ENCODE results near the gene SLC2A8. TPM values are rescaled to one million over a fixed set of nuclear protein-coding genes. Genes with fewer than 3 reads are reported as not detected.

Gene SLC2A8
- total RNA-seq, 1 donor = 14.5 TPM

DNA sequence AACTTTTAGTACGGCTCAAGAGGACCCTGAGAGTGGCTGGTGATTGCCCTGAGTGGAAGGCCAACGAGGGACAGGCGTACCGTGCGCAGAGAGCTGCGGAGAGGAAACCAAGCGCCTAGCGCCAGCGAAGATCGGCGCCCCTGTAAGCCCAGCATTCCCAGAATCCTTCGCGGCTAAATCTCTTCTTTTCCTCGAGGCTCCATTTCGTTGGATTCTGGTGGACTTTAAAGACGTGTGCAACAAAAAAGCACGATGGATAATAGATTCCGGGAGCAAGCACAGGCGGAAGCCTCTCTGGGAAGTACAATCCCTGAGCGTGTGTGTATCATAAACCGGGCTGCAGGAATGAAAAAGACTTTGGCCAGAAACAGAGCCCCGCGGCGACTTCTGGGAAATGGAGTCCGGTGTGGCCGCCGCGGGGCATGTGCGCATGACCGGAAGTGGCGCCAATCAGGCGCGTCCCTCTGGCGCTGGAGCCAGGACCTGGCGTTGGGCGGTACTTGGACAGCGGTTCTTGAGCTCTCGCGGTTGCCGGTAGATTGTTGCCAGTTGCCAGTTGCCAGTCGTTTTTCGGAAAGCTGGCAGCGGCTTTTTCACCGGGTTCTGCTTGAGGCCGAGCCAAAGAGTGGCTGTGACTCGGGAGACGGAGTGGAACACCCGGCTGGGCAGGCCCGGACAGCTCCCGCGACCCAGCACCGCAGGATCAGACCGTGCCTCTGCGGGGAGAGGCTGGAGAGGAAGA is 27.1 kb downstream of the SLC2A8 start, which contains the start of gene ZNF79:
Gene ZNF79 (plus strand): TSS at position 449 of the 742 bp plus-strand sequence. CDS start 406 bp downstream, outside the sequence.
- peak; percentile 76 to 94 (median 92) for DNase-seq (ENCODE audit: low read depth in 2 of 3, low spot score in 2 of 3)

DNA sequence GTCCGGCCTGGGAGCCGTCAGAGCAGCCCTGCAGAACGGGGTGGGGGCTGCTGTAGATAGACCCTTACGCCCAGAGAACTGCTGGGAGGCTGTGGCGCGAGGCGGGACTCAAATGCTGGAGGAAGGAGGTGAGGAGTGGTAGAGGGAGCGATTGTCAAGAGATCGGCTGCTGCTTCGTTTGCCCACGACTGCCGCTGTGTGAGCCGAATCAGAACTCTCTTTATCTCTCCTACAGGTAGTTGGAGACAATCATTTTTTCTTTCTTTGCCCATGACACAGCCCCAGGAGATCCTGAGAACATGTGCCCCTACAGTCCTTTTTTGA is 27.7 kb downstream of the SLC2A8 start:
- peak in 2 of 3 donors; percentile 28 to 38 for DNase-seq (ENCODE audit: low read depth in 2 of 3, low spot score in 2 of 3)

DNA sequence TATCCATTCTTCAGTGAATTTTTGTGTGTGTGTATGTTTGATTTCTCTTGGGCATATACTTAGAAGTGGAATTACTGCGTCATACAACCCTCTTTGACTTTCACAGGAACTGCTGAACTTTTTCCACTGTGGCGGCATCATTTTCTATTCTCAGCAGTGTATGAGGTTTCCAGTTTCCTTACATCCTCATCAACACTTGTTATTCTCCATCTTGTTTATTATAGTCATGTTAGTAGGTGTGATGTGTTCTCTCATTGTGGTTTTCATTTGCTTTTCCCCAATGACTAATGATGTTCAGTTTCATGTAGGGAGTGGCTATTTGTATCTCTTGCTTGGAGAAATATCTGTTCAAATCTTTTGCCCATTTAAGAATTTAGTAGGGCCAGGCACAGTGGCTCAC is 29.8 kb downstream of the SLC2A8 start:
- no peak for DNase-seq (ENCODE audit: low read depth in 2 of 3, low spot score in 2 of 3)

DNA sequence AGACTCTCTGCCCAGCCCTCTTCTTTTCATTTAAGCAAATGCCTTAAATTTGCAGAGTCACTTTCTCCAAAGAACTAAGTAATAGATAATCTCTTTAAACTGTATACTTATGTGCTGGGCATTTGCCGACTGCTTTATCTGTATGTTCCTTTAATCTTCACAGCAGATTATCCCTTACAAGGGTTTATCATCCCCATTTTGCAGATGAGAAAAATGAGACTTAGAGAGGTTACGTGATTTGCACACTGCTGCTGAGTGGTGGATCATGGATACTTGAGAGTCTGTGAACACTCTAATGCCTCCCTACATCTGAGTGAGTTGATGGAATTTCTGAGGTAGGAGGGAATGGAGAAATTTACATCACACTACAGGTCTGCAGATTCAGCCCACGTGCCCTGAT is 31.4 kb downstream of the SLC2A8 start:
- no peak for DNase-seq (ENCODE audit: low read depth in 2 of 3, low spot score in 2 of 3)

DNA sequence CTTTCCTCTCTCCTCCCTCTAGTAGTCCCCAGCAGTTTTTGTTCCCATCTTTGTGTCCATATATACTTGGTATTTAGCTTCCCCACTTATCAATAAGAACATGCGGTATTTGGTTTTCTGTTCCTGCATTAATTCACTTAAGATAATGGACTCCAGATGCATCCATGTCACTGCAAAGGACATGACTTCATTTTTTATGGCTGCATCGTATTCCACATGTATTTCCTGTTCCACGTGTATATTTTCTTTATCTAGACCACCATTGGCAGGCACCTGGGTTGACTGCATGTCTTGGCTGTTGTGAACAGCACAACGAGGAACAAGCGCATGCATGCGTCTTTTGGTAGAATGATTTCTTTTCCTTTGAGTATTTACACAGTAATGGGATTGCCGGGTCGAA is 33.4 kb downstream of the SLC2A8 start:
- no peak for DNase-seq (ENCODE audit: low read depth in 2 of 3, low spot score in 2 of 3)

DNA sequence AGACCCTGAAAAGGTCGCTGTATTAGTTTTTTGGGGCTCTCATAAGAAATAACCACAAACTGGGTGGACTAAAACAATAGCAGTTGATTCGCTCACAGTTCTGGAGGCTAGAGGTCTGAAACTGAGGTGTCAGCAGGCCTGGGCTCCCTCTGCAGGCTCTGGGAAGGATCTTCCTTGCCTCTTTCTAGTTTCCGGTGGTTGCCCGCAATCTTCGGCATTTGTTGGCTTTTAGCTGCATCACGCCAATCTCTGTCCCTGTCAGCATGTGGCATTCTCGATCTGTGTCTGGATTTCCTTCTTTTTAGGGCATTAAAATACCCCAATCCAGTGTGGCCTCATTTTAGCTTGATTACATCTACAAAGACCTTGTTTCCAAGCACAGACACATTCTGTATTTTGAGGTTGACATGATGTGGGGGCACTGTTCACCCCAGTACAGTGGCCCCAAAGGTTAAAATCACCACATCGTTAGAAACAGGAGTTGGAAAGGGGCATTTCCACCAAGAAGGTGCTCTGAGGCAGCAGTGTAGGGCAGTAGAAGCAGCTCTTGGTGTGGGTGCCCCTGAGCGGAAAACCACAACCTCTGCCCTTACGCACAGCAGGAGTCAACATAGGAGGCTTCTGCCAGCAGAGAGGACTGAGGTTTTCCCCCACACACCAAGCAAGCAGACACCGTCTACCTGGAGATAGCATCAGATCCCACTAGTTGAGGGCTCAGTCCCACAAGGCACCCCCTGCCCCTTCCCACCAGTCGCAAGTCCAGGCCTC is 40.7 kb downstream of the SLC2A8 start:
- DNase-seq (ENCODE audit: low read depth in 2 of 3, low spot score in 2 of 3) = peak in 1 of 3 donors; percentile 15

DNA sequence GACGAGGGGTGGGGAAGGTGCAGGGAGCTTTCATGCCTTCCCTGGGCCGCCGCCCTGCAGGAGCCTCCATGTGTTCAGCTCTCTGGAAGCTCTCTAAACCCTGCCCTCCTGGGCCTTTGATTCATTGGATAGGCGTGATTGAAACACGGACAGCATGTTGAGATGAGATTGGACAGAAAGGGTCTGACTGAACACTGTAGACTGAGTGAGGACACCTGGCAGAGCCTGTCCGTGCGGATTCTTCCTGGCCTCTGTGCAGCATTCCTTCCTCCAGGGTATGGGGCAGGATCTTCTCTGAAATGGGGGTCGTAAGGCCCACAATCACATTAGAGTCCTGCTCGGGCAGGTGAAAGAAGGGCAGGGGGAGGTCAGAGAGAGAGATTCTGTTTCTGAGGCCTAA is 41.4 kb downstream of the SLC2A8 start:
- no peak for DNase-seq (ENCODE audit: low read depth in 2 of 3, low spot score in 2 of 3)

DNA sequence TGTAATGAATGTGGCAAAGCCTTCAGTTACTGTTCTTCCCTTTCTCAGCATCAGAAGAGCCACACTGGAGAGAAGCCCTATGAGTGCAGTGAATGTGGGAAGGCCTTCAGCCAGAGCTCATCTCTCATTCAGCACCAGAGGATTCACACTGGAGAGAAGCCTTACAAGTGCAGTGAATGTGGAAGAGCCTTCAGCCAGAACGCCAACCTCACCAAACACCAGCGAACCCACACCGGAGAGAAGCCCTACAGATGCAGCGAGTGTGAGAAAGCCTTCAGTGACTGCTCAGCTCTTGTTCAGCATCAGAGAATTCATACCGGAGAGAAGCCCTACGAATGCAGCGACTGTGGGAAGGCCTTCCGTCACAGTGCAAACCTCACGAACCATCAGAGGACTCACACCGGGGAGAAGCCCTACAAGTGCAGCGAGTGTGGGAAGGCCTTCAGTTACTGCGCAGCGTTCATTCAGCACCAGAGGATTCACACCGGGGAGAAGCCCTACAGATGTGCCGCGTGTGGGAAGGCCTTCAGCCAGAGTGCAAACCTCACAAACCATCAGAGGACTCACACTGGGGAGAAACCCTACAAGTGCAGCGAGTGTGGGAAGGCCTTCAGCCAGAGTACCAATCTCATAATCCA is 47.4 kb downstream of the SLC2A8 start:
- no peak for DNase-seq (ENCODE audit: low read depth in 2 of 3, low spot score in 2 of 3)

DNA sequence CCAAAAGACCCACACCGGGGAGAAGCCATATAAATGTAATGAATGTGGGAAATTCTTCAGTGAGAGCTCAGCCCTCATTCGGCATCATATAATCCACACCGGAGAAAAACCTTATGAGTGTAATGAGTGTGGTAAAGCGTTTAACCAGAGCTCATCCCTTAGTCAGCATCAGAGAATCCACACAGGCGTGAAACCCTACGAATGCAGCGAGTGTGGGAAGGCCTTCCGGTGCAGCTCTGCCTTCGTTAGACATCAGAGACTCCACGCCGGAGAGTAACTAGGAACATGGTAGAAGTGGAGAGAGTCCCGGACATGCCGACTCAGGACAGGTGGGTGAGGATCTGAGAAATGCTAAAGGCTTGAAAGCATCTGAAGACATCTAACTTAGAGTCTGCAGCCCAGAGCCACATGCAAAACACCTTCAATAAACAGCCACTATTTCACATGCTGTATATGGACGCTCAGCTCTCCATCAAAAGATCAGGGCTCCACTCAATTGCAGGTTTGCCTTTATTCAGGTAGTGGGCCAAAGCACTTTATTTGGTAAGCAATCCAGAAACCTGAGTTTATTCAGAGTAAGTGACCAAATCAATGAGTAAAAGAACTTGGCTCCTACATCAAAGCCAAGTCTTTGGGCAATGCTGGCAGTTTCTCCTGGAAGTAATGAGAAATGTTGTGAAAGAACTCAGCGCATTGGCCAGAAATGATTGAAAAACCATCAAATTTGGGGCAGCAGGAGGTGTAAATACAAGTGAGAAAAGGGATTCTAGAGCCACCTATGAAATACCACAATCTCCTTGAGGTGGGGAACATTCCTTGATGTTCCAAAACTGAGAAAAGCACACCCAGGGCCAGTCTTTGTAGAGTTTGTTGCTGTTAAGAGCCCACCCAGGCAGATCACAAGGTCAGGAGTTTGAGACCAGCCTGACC is 48.2 kb downstream of the SLC2A8 start:
- DNase-seq (ENCODE audit: low read depth in 2 of 3, low spot score in 2 of 3) = no peak

DNA sequence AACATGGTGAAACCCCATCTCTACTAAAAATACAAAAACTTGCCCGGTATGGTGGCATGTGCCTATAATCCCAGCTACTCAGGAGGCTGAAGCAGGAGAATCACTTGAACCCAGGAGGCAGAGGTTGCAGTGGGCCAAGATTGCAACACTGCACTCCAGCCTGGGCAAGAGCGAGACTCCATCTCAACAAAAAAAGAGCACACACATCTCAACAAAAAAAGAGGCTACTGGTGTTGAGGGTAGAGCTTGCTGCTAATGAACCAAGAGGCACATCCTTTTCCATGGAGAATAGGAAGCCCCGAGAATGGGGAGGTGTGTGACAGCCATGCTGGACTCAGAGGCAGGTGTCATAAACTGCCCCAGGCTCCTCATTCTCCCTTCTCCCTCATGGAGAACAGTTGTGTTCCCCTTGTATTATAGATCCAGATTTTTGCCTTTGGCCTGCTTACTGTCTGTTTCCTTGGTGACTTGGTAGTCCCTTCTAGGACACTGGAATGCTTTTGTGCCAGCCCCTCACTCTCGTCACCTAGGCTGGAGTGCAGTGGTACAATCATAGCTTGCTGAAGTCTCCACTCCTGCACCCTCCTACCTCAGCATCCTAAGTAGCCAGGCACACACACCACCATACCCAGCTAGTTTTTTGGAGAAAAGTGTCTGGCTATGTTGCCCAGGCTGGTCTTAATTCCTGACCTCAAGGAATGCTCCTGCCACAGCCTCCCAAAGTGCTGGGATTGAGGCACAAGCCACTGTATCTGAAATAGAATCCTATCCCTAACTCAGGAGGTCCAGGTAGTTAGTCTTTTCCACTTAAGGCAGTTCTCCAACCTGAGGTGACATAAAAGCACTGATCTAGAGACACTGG is 49.1 kb downstream of the SLC2A8 start:
- no peak for DNase-seq (ENCODE audit: low read depth in 2 of 3, low spot score in 2 of 3)

DNA sequence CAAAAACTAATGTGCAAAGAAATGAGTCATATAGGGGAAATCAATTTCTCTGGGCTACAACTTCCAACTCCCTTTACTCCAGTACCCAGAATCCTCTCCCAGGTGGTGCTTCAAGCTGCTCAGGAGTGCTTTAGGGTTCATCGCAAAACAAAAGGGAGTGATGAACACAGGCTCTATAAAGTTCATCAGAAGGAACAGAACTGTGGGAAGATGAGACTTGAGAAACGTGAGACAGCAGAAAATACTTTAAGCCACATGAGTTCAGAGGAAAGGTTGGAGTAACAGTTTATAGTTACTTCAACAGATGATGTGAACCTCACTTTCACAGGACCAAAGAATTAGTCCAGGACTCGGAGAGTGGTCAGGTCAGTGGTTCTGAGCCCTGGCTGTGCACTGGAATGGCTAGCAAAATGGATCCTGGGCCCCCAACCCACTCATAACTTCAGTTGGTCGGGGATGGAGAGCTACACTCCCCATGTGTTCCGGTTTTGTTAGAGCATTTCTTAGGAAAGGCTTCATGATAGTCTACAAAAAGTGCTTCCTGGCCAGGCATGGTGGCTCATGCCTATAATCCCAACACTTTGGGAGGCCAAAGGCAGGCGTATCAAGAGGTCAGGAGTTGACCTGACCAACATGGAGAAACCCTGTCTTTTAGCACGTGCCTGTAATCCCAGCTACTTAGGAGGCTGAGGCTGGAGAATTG is 49.9 kb downstream of the SLC2A8 start:
- DNase-seq (ENCODE audit: low read depth in 2 of 3, low spot score in 2 of 3) = no peak

DNA sequence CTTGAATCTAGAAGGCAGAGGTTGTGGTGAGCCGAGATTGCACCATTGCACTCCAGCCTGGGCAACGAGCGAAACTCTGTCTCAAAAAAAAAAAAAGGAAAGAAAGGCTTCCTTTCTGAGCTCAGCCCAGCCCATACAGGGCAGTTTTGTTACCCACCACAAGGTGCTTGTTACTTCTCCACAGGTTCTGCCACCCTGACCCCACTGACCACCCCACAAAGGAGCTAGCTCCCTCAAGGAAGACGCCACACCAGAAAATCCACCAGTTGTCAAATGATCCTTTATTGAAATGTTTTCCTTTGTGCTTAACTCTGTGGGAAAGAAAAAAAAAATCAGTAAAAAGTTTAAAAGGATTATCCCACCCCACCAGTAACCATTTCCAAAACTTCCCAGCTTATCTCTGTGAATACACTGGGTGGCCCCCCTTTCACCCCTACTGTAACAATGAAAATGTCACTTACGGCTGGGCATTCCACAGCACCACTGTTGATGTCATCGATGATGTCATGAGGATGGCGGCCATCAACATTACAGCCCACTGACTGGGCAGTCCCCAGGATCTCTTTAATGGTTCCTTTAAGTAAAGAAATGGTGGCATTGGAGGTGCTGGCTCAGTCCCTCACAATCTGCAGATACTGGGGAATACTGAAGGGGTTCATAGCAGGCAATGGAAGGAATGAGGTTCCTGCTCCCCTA is 50.6 kb downstream of the SLC2A8 start:
- DNase-seq (ENCODE audit: low read depth in 2 of 3, low spot score in 2 of 3) = no peak

DNA sequence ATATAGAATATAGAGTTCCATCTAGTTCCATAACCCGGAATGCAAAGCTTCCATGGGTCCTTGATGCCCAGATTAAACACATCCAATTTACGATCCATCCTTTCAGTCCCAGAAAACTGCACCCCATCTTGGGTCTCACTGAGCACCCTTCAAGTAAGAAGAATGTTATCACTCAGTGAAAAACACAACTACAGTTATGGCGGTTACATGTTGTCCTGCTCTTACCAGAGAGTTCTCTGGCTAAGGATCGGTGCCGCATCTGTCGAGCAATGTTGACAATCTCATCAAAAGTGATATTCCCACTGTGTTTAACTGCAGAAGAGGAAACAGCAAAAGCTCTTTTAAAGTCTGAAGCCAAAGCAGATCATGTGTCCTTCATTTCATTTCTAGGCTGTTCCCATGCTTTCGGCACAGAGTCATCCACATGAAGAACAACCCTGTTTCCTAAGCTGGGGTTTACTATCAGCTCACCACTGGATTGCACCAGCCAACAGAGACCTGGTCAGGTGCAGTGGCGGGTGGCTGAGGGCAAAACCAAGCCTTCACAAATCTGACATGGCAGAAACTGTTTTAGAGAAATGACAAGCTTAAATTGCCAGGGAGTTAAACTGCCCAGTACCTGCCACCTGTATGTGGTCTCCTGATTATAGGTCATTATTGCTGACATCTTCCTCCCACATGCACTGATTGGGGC is 51.3 kb downstream of the SLC2A8 start:
- DNase-seq (ENCODE audit: low read depth in 2 of 3, low spot score in 2 of 3) = no peak

DNA sequence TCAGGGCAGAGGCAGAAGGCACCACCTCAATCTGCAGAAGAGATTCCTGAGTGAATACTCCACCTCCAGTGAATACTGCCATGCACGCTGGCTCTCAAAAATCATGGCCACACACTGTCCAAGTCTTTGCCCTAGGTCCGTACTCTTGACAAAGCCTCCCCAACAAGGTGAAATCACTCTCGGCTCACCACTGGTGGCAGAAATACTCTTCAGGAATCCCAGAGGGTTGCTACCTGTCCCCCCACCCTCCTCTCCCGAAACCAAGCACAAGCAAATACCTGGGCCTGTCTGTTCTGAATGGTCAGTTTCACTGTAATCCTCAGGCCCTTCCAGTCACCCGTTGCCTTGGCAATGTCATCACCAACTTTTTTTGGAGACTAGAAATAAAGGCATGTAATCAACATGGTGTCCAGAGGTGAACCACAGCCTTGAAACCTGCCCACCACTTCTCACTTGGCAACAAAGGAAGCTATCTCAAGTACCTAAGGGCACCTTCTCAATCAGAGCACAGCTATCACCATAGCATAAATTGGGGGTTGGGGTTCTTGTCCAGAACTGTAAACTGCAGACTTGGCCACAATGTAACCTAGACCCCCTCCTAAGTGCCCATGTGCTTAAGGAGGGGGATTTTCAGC is 52.5 kb downstream of the SLC2A8 start:
- DNase-seq (ENCODE audit: low read depth in 2 of 3, low spot score in 2 of 3) = no peak

DNA sequence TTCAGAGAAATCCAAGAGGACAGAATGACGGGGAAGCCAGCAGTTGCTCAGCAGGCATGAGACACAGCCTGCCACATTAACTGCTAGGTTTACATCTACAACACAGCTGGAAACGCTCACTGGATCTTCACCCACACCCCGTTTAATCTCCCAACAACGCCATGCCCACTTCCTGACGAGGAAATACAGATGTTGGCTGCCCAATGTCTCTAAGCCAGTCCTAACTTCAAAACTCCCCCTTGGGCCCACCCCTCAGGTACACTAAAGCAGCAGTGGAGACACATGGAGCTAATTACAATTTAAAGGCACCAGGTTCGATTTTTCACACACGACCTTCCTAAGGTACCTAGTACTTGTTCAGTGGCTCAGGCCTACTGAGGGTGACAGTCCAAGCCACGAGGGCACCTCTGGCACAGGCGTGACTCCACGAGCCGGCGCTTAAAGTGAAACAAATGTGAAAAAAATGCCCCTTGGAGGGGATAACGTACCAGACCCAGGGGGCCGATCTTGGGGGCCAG is 53.3 kb downstream of the SLC2A8 start:
- DNase-seq (ENCODE audit: low read depth in 2 of 3, low spot score in 2 of 3) = peak in 1 of 3 donors; percentile 17

DNA sequence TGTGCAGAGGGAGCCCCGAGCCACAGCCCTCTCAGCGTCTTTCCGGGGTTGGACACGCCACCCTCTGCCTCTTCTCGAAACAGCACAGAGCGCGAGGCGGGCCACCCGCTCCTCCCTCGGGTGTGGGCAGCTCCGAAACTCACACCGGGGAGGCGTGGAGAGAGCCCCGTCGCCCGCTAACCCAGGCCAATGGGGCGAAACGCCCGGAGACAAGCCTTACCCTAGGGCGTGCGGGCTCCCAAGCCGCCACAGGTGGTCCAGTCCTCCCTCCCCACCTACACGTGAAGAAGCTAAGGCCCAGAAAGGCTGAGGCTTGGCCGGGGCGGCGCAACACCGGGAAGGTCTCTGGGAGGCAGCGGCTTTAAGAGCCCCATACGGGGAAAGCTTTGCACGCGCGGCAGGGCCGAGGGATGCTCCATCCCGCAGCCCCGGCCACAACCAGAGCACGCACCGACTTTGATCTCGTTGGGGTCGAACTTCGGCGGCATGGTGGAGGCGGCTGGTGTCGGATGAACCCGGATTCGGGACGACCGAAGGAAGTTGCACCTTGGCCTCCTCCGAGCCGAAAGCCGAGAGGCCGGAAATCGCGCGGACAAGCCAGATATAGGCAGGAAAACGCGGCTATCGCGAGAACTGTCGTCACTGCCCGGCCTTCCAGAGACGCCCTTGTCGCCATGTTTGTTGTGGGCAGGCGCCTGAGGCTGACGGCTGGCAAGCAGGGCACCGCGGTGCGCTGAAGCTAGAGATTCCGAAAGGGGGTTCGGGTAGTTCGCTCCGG is 54.0 kb downstream of the SLC2A8 start, which contains the start of the genes LRSAM1 and RPL12:
Gene LRSAM1 (plus strand): TSS at position 681 of the 778 bp plus-strand sequence. CDS start 3,018 bp downstream, outside the sequence.
Gene RPL12 (minus strand): TSS at position 577 of the 778 bp plus-strand sequence. CDS start 89 bp downstream, at position 488.
- DNase-seq (ENCODE audit: low read depth in 2 of 3, low spot score in 2 of 3) = peak; percentile 94 to 99 (median 96)

Measured in hematopoietic multipotent progenitor cell (in vitro differentiated cells).